ENCODE measurements around the gene FAM120B.

DNA sequence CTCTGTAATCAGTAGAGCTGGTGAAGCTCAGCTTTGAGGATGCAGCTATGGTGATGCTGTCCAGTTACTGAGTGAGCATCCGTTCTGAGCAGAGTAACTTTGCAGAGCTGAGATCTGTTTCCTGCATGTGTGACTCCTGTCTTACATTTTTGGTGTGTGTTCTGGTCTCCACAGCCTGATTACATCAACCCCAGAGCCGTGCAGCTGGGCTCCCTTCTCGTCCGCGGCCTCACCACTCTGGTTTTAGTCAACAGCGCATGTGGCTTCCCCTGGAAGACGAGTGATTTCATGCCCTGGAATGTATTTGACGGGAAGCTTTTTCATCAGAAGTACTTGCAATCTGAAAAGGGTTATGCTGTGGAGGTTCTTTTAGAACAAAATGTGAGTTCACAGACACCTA, 81.6 kb downstream of the FAM120B start:
- TF ChIP-seq, protein P1, sequence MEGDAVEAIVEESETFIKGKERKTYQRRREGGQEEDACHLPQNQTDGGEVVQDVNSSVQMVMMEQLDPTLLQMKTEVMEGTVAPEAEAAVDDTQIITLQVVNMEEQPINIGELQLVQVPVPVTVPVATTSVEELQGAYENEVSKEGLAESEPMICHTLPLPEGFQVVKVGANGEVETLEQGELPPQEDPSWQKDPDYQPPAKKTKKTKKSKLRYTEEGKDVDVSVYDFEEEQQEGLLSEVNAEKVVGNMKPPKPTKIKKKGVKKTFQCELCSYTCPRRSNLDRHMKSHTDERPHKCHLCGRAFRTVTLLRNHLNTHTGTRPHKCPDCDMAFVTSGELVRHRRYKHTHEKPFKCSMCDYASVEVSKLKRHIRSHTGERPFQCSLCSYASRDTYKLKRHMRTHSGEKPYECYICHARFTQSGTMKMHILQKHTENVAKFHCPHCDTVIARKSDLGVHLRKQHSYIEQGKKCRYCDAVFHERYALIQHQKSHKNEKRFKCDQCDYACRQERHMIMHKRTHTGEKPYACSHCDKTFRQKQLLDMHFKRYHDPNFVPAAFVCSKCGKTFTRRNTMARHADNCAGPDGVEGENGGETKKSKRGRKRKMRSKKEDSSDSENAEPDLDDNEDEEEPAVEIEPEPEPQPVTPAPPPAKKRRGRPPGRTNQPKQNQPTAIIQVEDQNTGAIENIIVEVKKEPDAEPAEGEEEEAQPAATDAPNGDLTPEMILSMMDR (conservative IDR thresholded peaks at IDR 0.05; ENCODE audit: low read depth, low read length): no peak
- TF ChIP-seq CEBPB (IDR thresholded peaks at IDR 0.05; ENCODE audit: low read depth, low read length): no peak
- TF ChIP-seq POLR2A (IDR thresholded peaks at IDR 0.05; ENCODE audit: low read depth, low read length): no peak
- no peak for TF ChIP-seq USF2 (IDR thresholded peaks at IDR 0.05; ENCODE audit: low read depth, low read length)
- TF ChIP-seq RFX5 (IDR thresholded peaks at IDR 0.05; ENCODE audit: low read depth, low read length): no peak
